GM10266 (cell line): ENCODE data around the gene WDR90.

ENCODE experiments used
- DNase-seq: peaks from one replicate; pipeline ENCODE4 v3.0.0; 2012; ENCODE audit errors: extremely low spot score
- CTCF ChIP-seq: IDR thresholded peaks from 2 replicates; pipeline ENCODE4 v1.5.1; 2012; ENCODE audit warnings: mild to moderate bottlenecking, low read depth; ENCODE audit not compliant: control insufficient read depth, insufficient read depth; ENCODE audit errors: missing control alignments

Gene WDR90

GRCh38 chr16:642189-643049, 6.7 kb upstream of the WDR90 start:
- TF ChIP-seq CTCF: no peak
- peak; percentile 76 for DNase-seq

- DNase-seq: no peak
- TF ChIP-seq CTCF: no peak
Measured at GRCh38 chr16:643050-643368, 6.2 kb upstream of the WDR90 start.

- no peak for TF ChIP-seq CTCF
- DNase-seq: no peak
Measured at GRCh38 chr16:644556-644955, 4.6 kb upstream of the WDR90 start.

- DNase-seq: no peak
- no peak for TF ChIP-seq CTCF
Measured at GRCh38 chr16:645852-646678, 3.1 kb upstream of the WDR90 start.

- no peak for DNase-seq
- no peak for TF ChIP-seq CTCF
Measured at GRCh38 chr16:646679-647172, 2.4 kb upstream of the WDR90 start.

GRCh38 chr16:647173-647902, 1.8 kb upstream of the WDR90 start:
- TF ChIP-seq CTCF: no peak
- no peak for DNase-seq
